CD4-positive, alpha-beta T cell treated with Interleukin-15 for 4 hours (primary cell): ENCODE data around the gene PIGS.

Experiments used
- DNase-seq: peaks from one replicate; pipeline ENCODE4 v3.0.0-alpha.2; 2020; ENCODE audit warnings: low spot score

Gene PIGS

GRCh38 chr17:28550858-28551257 lies 20.5 kb downstream of the PIGS start:
- DNase-seq: no peak

DNA sequence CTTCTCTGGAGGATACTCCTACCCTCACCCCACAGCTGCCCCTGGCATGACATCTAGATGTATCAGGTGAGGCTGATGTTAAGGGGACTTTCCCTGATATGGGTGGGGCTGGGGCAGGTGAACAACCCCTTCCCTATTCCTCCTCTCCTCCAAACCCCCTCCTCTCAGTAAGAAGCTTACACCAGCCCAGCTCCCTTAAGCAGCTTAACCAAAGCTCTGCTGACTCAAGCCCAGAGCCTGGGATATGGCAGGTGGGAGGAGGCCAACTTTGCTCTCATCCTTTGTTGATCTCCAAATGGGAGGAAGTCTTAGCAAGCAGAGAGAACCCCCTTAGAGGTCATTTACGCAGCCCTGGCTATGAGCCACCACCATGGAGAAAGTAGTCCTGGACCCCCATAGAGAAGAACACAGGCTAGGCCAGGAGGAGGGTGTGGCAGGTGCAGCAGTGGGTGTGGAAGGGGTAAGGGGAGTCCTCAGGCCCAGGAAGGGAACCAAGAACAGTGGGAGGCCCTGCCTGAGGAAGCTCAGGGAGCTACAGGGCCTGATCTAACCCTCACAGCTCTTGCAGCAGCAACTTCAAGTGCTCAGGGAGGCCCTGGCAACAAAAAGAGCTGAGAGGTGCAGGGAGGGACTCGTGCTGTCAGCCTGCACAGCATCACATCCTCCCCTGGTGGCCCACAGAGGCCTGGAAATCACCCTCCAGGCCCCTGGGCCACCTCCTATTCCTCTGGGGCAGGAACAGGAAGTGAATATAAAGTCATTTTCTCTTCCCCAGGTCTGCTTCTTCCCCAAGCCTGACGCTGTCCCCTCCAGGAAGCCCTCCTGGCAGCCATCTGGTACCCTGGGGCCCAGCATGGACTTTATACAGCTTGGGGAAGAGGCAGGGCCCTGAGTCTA lies 21.8 kb downstream of the PIGS start:
- peak; percentile 64 for DNase-seq

GRCh38 chr17:28548417-28549130 lies 22.8 kb downstream of the PIGS start:
- DNase-seq: no peak

DNA sequence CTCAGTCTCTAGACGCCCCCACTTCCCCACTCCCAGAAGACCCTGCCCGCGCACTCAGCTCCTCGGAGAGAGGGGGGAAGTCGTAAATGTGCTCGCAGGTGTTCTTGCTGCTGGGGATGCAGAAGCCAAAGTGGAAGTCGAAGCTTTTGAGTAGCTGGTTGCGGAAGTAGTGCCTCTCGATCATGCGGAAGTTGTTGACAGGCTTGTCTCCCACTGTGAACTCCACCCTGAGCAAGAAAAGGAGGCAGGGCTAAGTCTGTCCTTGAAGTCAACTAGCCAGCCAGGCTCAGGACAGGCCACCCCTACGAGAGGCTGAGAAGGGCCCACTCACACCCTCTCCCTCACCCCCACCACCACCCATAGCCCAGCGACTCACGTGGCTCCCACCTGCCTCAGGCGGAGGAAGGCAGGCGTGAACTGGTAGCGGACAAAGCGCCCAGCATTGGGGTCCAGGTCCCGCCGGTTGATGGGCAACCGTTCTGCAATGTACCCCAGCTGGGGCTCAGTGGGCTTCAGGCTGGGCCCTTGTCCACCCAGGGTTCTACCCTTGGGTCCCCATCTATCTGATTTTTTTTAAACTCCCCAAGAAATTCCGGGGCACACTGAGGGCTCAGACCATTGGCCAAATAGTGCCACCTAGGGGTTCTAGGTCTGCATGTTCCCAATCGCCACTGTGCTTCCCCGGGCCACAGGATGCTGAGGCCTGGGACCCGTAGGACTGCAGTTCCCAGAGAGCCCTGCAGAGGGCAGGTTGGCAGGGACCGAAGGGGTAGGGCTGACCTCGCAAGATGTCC lies 23.5 kb downstream of the PIGS start:
- peak; percentile 65 for DNase-seq

- no peak for DNase-seq
Measured at GRCh38 chr17:28547096-28547622, 24.2 kb downstream of the PIGS start.

GRCh38 chr17:28545787-28546415 lies 25.4 kb downstream of the PIGS start:
- no peak for DNase-seq

DNA sequence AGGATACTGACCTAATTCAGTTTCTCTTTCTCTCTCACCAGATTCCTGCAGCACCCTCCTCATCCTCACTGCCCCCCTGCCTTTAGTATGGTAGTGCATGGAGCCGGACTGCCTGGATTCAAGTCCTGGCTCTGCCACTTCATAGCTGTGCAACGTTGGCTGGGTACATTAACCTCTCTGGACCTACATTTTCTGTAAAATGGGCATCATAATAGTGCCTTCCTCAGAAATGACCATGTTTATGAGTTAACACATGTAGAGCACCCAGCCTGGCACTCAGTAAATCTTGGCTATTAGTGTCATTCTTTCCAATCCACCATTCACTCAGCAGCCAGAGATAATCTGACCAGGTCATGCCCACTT lies 26.2 kb downstream of the PIGS start:
- no peak for DNase-seq

DNA sequence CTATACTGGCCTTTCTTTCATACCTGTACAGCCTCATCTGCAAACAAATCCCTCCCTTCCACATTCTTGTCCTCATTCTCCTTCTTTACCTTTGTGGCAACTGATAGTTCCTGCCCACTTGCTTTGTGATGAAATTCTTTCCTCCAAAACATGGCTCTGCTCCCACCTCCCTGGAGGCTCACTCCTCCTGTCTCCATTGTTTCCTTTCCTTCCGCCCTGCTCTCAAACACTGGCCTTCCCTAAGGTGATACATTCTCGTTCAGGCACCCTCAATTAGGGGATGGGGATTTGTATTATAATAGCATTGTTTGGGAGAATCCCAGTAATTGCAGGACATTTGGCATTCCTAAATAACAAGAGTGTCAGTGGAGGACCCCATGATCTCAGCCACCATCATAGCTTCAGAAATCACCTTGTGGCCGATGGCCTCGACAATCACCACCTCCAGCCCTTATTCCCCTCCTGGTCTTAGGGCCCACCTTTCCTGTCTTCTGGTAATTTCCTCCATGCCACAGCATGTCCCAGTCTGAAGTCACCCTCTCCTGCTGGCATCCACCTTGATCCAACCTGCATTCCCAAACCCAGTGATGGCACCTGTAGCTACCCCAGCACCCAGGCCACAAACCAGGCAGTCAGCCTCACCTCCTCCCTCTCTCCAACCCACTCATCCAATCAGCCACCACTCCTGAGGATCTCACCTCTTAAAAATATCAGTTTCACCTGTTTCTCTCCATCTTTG lies 26.8 kb downstream of the PIGS start:
- DNase-seq: no peak

DNA sequence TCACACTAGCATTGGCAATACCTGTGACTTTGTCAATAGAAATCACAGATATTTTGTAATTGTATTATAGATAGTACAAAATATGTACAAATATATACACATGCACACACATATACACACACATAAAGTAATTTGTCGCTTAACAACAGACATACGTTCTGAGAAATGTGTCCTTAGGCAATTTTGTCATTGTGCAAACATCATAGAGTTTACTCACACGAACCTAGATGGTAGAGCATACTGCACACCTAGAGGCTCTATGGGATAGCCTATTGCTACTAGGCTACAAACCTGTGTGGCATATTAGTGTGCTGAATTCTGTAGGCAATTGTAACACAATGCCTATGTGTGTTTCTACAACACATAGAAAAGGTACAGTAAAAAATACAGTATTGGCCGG lies 29.9 kb downstream of the PIGS start:
- DNase-seq: no peak

- DNase-seq: no peak
Measured at GRCh38 chr17:28540231-28540630, 31.1 kb downstream of the PIGS start.

- DNase-seq: no peak
Measured at GRCh38 chr17:28538296-28538895, 32.9 kb downstream of the PIGS start.

GRCh38 chr17:28537219-28537610 lies 34.1 kb downstream of the PIGS start:
- DNase-seq: no peak

GRCh38 chr17:28536532-28537218 lies 34.6 kb downstream of the PIGS start:
- no peak for DNase-seq

DNA sequence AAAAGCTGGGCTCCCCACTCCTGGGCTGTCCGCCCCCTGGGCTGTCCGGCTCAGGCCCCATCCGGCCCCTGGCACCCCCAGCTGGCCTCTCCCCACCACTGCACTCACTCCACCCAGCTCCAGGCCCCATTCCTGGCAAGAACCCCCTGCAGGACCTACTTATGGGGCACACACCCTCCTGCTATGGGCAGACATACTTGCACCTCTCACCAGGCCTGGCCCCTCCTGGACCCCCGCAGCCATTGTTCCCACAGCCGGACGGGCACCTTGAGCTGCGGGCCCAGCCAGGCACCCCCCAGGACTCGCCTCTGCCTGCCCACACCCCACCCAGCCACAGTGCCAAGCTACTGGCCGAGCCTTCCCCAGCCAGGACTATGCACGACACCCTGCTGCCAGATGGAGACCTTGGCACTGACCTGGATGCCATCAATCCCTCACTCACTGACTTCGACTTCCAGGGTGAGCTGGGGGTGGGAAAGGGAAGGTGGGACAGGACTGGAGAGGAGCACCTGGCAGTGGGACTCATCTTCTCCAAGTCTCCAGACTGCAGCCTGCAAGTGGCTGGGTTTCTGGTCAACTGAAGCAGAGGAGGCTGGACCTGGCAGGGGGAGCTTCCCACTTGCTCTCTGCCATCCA lies 36.5 kb downstream of the PIGS start:
- no peak for DNase-seq

DNA sequence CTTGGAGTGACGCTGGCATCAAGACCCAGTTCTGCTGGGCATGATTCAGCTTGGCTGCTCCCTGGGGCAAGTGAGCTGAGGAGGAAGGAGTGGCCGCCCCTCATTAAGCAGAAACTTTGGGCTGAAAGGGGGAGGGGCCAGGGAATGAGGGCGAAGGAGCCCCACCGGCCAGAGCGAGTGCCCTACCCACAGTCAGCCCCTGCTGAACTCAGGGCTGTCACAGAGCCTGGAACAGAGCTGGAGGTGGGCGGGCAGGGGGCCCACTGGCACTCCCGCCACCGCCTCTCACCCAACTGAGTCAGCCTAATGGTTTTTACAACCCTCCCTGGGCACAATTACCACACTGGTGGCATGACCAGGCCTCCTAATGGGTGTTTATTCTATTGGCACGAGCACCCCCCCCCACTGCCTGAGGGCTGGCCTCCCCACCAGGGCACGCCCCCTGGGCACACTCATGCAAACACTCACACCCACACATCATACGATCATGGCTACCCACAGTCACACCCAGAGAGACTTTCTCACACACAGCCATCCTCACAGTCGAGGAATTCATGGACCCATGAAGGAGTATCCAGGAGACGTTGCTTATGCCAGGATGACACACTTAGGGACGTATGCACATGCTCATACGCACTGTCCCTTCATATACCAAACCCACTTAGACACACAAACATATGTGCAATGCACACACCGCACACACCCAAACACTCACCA lies 38.1 kb downstream of the PIGS start:
- no peak for DNase-seq

DNA sequence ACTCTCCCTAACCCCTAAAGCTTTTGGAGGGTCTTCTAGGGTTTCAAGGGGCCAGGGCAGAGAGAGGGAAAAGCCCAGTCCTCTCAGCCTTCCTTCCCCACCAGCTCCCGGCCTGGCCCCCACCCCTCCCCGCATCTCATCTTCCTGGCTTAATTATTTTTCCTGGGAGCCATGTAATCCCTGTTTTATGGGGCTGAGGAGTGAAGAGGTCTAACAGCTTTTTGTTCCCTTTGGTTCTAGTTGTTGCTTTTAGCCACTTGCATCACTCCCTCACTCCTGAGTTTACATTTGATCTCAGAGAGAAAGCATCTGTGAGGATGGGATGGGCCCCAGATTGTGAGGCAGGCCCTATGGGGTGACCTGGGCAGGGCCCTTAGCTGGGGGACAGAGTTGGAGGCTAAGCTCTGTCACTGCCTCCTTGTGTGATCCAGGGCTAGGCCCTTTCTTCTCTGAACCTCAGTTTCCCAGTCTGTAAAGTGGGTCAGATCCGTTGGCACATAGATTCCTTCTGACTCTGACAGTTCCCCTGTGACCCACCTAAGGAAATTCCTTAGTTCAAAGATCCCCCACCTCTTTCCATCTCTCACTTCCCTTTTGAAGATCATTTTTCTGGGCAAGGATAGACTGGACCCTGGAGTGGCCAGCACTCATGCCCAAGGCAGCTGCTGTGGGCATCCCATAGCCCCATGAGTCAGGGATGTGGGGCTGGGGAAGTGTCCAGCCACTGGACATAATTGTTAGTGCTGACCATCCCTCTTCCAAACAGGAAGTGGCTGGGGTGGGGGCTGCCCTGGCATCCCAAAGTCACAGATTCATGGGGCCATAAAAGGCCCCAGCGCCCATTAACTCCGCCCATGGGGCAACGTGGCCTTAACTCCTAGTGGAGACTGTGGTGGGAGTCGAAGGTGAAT lies 39.0 kb downstream of the PIGS start:
- no peak for DNase-seq

DNA sequence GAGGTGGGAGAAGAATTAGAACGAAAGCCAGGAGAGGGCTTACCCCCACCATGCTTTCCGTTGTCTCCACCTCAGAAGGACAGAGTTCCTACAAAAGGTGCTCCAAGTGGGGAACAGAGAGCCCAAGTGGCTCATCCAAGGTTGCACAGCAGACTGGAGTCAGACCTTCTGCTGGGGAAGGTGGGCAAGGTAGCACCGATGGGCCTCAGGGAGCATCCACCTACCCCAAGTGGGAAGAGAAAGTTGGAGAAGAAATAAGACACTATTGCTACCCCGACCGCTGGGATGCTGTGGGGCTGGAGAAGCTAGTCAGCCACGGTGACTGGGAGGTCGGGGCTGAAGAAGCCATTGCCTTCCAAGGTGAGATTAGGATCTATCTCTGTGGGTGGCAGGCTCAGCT lies 40.4 kb downstream of the PIGS start:
- no peak for DNase-seq

DNA sequence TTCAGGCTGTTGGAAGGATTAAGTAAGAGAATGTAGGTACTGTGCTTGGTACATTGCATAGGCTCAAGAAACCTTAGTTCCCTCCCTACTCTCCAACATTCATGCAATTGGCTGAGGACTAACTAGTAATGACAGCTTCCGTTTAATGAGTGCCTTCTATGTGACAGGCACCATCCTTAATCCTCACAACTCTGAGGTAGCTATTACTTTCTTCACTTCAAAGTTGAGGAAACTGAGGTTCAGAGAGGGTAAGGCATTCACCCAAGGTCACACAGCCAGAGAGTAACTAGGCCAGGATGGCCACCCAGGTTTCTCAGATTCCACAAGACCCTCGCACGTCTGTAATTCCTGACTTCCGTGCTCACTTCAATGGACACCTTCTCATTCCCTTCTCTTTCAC lies 41.1 kb downstream of the PIGS start:
- no peak for DNase-seq
